Kidney tubule cell (primary cell): ENCODE measurements around the gene CFAP161.

Experiments
- DNase-seq: peaks from one replicate; pipeline ENCODE4 v3.0.0-alpha.2; 2018; ENCODE audit warnings: low spot score

CFAP161 gene

GRCh38 chr15:81133782-81134461, at the start of gene CFAP161:
TSS of gene CFAP161 (plus strand) at chr15:81134270. CDS start at chr15:81134330, 60 bp downstream.
- peak; percentile 43 for DNase-seq

- DNase-seq = no peak
Observed at GRCh38 chr15:81084716-81085115, 49.4 kb upstream of the CFAP161 start.

GRCh38 chr15:81085213-81085612, 48.9 kb upstream of the CFAP161 start:
- DNase-seq = no peak

- no peak for DNase-seq
Observed at GRCh38 chr15:81085898-81086297, 48.2 kb upstream of the CFAP161 start.

GRCh38 chr15:81087066-81087465, 47.0 kb upstream of the CFAP161 start:
- DNase-seq = no peak

GRCh38 chr15:81087694-81088093, 46.4 kb upstream of the CFAP161 start:
- no peak for DNase-seq

- no peak for DNase-seq
Observed at GRCh38 chr15:81088470-81089013, 45.5 kb upstream of the CFAP161 start.

GRCh38 chr15:81091889-81092558, 42.0 kb upstream of the CFAP161 start:
- DNase-seq = peak; percentile 86

GRCh38 chr15:81092559-81092902, 41.5 kb upstream of the CFAP161 start:
- DNase-seq = no peak

- DNase-seq = no peak
Observed at GRCh38 chr15:81093961-81094360, 40.1 kb upstream of the CFAP161 start.

- DNase-seq = no peak
Observed at GRCh38 chr15:81095690-81096365, 38.2 kb upstream of the CFAP161 start.

GRCh38 chr15:81096398-81096797, 37.7 kb upstream of the CFAP161 start:
- no peak for DNase-seq

- DNase-seq = no peak
Observed at GRCh38 chr15:81097116-81097889, 36.8 kb upstream of the CFAP161 start.

GRCh38 chr15:81097890-81098280, 36.2 kb upstream of the CFAP161 start:
- no peak for DNase-seq

GRCh38 chr15:81098349-81098748, 35.7 kb upstream of the CFAP161 start:
- no peak for DNase-seq

- DNase-seq = peak; percentile 8
Observed at GRCh38 chr15:81098861-81099651, 35.0 kb upstream of the CFAP161 start.

- no peak for DNase-seq
Observed at GRCh38 chr15:81101894-81102815, 31.9 kb upstream of the CFAP161 start.

GRCh38 chr15:81103857-81104256, 30.2 kb upstream of the CFAP161 start:
- no peak for DNase-seq

- DNase-seq = no peak
Observed at GRCh38 chr15:81105545-81105944, 28.5 kb upstream of the CFAP161 start.

GRCh38 chr15:81106560-81106959, 27.5 kb upstream of the CFAP161 start:
- peak; percentile 77 for DNase-seq
